ENCODE data around the gene NT5C3B.
"Not testable (repeated sequence)": the region's sequence is repeated elsewhere in the genome, so short reads cannot be mapped to it uniquely, and the experiment has no call there.

NT5C3B gene

GRCh38 chr17:41849251-41849990, 13.4 kb upstream of the NT5C3B start:
- DNase-seq, result no peak
- H3K9ac ChIP-seq (ENCODE audit: low read length), result no peak overlapping the region
- no peak overlapping the region for H3K4me2 ChIP-seq (ENCODE audit: low read depth, low read length)
- TF ChIP-seq EZH2phosphoT487 (IDR thresholded peaks at IDR 0.05; ENCODE audit: low read length) (no peak), EZH2 (optimal IDR thresholded peaks at IDR 0.05; ENCODE audit: low read depth, low read length) (no peak), CTCF (IDR thresholded peaks at IDR 0.05; ENCODE audit: low read length) (no peak)
- H2AFZ ChIP-seq (ENCODE audit: low read length), result no peak overlapping the region
- H3K36me3 ChIP-seq (replicated peaks; ENCODE audit: insufficient read depth, low read length), result no peaks in the 10 kb centered on the region
- H3K27ac ChIP-seq (ENCODE audit: low read length), result no peak overlapping the region
- no peaks in the 10 kb centered on the region for H3K27me3 ChIP-seq (replicated peaks; ENCODE audit: insufficient read depth, low read length)
- no peaks in the 10 kb centered on the region for H3F3A ChIP-seq (ENCODE audit: insufficient read depth, low read length)
- no peaks in the 10 kb centered on the region for H3K9me2 ChIP-seq (replicated peaks; ENCODE audit: insufficient read depth, low read length)
- H3K9me3 ChIP-seq (replicated peaks; ENCODE audit: insufficient read depth, low read length), result no peaks in the 10 kb centered on the region
- H3K79me2 ChIP-seq (ENCODE audit: low read length), result peaks cover 65% of the 10 kb centered on the region
- no peak overlapping the region for H3K4me3 ChIP-seq (ENCODE audit: low read length)
- peaks cover 3% of the 10 kb centered on the region; the same call in 1 of the 2 replicates for H4K20me1 ChIP-seq (ENCODE audit: insufficient read depth, low read length)
- H3K4me1 ChIP-seq (ENCODE audit: low read length), result no peaks in the 10 kb centered on the region

GRCh38 chr17:41848788-41849187, 12.8 kb upstream of the NT5C3B start:
- no peak overlapping the region for H3K9ac ChIP-seq (ENCODE audit: low read length)
- no peaks in the 10 kb centered on the region for H3K9me3 ChIP-seq (replicated peaks; ENCODE audit: insufficient read depth, low read length)
- TF ChIP-seq EZH2 (optimal IDR thresholded peaks at IDR 0.05; ENCODE audit: low read depth, low read length), result no peak
- no peak for TF ChIP-seq EZH2phosphoT487 (IDR thresholded peaks at IDR 0.05; ENCODE audit: low read length)
- no peak for TF ChIP-seq CTCF (IDR thresholded peaks at IDR 0.05; ENCODE audit: low read length)
- H3K9me2 ChIP-seq (replicated peaks; ENCODE audit: insufficient read depth, low read length), result no peaks in the 10 kb centered on the region
- H2AFZ ChIP-seq (ENCODE audit: low read length), result no peak overlapping the region
- no peak overlapping the region for H3K4me3 ChIP-seq (ENCODE audit: low read length)
- H4K20me1 ChIP-seq (ENCODE audit: insufficient read depth, low read length), result 0 out of 2 replicates have a peak, but pooled peaks cover 3% of the 10 kb centered on the region
- H3K4me2 ChIP-seq (ENCODE audit: low read depth, low read length), result no peak overlapping the region
- no peaks in the 10 kb centered on the region for H3F3A ChIP-seq (ENCODE audit: insufficient read depth, low read length)
- no peaks in the 10 kb centered on the region for H3K36me3 ChIP-seq (replicated peaks; ENCODE audit: insufficient read depth, low read length)
- H3K4me1 ChIP-seq (ENCODE audit: low read length), result no peaks in the 10 kb centered on the region
- H3K27ac ChIP-seq (ENCODE audit: low read length), result no peak overlapping the region
- H3K27me3 ChIP-seq (replicated peaks; ENCODE audit: insufficient read depth, low read length), result no peaks in the 10 kb centered on the region
- no peak for DNase-seq
- peaks cover 59% of the 10 kb centered on the region for H3K79me2 ChIP-seq (ENCODE audit: low read length)

- no peak for DNase-seq
- no peak overlapping the region for H2AFZ ChIP-seq (ENCODE audit: low read length)
- no peak for TF ChIP-seq EZH2phosphoT487 (IDR thresholded peaks at IDR 0.05; ENCODE audit: low read length)
- TF ChIP-seq EZH2 (optimal IDR thresholded peaks at IDR 0.05; ENCODE audit: low read depth, low read length), result no peak
- TF ChIP-seq CTCF (IDR thresholded peaks at IDR 0.05; ENCODE audit: low read length), result no peak
Observed at GRCh38 chr17:41844971-41845370, 8.9 kb upstream of the NT5C3B start.

GRCh38 chr17:41840781-41841180, 4.7 kb upstream of the NT5C3B start:
- not testable (repeated sequence) for H3F3A ChIP-seq (ENCODE audit: insufficient read depth, low read length); H4K20me1 ChIP-seq (ENCODE audit: insufficient read depth, low read length); H3K4me1 ChIP-seq (ENCODE audit: low read length); H3K9me3 ChIP-seq (replicated peaks; ENCODE audit: insufficient read depth, low read length); H3K4me3 ChIP-seq (ENCODE audit: low read length); H3K4me2 ChIP-seq (ENCODE audit: low read depth, low read length); DNase-seq; H3K27me3 ChIP-seq (replicated peaks; ENCODE audit: insufficient read depth, low read length); H3K9me2 ChIP-seq (replicated peaks; ENCODE audit: insufficient read depth, low read length); H3K79me2 ChIP-seq (ENCODE audit: low read length); H3K36me3 ChIP-seq (replicated peaks; ENCODE audit: insufficient read depth, low read length); H3K27ac ChIP-seq (ENCODE audit: low read length); H2AFZ ChIP-seq (ENCODE audit: low read length); H3K9ac ChIP-seq (ENCODE audit: low read length)

More at GRCh38 chr17:41844971-41845370, 8.9 kb upstream of the NT5C3B start:
- H3K27me3 ChIP-seq (replicated peaks; ENCODE audit: insufficient read depth, low read length), result no peaks in the 10 kb centered on the region
- H3K9ac ChIP-seq (ENCODE audit: low read length), result no peak overlapping the region
- H3K4me3 ChIP-seq (ENCODE audit: low read length), result no peak overlapping the region
- H3K79me2 ChIP-seq (ENCODE audit: low read length), result peaks cover 22% of the 10 kb centered on the region
- H4K20me1 ChIP-seq (ENCODE audit: insufficient read depth, low read length), result no peaks in the 10 kb centered on the region
- no peaks in the 10 kb centered on the region for H3K4me1 ChIP-seq (ENCODE audit: low read length)
- H3K36me3 ChIP-seq (replicated peaks; ENCODE audit: insufficient read depth, low read length), result no peaks in the 10 kb centered on the region
- no peak overlapping the region for H3K27ac ChIP-seq (ENCODE audit: low read length)
- no peaks in the 10 kb centered on the region for H3K9me3 ChIP-seq (replicated peaks; ENCODE audit: insufficient read depth, low read length)
- no peaks in the 10 kb centered on the region for H3F3A ChIP-seq (ENCODE audit: insufficient read depth, low read length)
- no peaks in the 10 kb centered on the region for H3K9me2 ChIP-seq (replicated peaks; ENCODE audit: insufficient read depth, low read length)
- no peak overlapping the region for H3K4me2 ChIP-seq (ENCODE audit: low read depth, low read length)

- H3K27ac ChIP-seq (ENCODE audit: low read length); H3K36me3 ChIP-seq (replicated peaks; ENCODE audit: insufficient read depth, low read length); H2AFZ ChIP-seq (ENCODE audit: low read length); H3F3A ChIP-seq (ENCODE audit: insufficient read depth, low read length); DNase-seq; H3K79me2 ChIP-seq (ENCODE audit: low read length); H3K27me3 ChIP-seq (replicated peaks; ENCODE audit: insufficient read depth, low read length); H3K9ac ChIP-seq (ENCODE audit: low read length); H3K4me1 ChIP-seq (ENCODE audit: low read length); H3K9me2 ChIP-seq (replicated peaks; ENCODE audit: insufficient read depth, low read length); H3K9me3 ChIP-seq (replicated peaks; ENCODE audit: insufficient read depth, low read length); H4K20me1 ChIP-seq (ENCODE audit: insufficient read depth, low read length); H3K4me3 ChIP-seq (ENCODE audit: low read length); H3K4me2 ChIP-seq (ENCODE audit: low read depth, low read length): not testable (repeated sequence)
Observed at GRCh38 chr17:41839448-41839847, 3.4 kb upstream of the NT5C3B start.
